AG09319 (cell line): Measurements from ENCODE around the gene TMEM221.

Experiments
- DNase-seq: peaks from one replicate; pipeline ENCODE4 v3.0.0-alpha.2; 2010; ENCODE audit warnings: low read depth; ENCODE audit errors: extremely low read depth
- TF ChIP-seq, protein P1 (sequence below): IDR thresholded peaks from 2 replicates; pipeline ENCODE4 v1.5.1; 2011; ENCODE audit warnings: low read depth, mild to moderate bottlenecking, inconsistent platforms, low read length, moderate library complexity

TMEM221 gene

DNA sequence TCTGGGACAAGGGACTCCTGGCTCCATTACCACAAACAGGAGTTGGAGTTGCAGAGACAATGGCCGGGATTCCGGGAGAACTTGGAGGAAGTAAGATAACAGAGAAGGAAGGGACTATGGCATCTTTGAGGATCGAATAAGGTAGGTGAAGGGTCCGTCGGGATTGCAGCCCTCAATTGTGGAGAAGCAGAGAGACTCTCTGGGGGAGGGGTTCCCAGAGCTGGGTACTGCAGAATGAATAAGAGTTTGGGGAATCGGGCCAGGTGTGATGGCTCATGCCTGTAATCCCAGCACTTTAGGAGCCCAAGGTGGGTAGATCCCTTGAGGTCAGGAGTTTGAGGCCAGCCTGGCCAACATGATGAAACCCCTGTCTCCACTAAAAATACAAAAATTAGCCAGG lies 46.8 kb downstream of the TMEM221 start:
- DNase-seq: no peak
- TF ChIP-seq, protein P1, sequence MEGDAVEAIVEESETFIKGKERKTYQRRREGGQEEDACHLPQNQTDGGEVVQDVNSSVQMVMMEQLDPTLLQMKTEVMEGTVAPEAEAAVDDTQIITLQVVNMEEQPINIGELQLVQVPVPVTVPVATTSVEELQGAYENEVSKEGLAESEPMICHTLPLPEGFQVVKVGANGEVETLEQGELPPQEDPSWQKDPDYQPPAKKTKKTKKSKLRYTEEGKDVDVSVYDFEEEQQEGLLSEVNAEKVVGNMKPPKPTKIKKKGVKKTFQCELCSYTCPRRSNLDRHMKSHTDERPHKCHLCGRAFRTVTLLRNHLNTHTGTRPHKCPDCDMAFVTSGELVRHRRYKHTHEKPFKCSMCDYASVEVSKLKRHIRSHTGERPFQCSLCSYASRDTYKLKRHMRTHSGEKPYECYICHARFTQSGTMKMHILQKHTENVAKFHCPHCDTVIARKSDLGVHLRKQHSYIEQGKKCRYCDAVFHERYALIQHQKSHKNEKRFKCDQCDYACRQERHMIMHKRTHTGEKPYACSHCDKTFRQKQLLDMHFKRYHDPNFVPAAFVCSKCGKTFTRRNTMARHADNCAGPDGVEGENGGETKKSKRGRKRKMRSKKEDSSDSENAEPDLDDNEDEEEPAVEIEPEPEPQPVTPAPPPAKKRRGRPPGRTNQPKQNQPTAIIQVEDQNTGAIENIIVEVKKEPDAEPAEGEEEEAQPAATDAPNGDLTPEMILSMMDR: no peak

DNA sequence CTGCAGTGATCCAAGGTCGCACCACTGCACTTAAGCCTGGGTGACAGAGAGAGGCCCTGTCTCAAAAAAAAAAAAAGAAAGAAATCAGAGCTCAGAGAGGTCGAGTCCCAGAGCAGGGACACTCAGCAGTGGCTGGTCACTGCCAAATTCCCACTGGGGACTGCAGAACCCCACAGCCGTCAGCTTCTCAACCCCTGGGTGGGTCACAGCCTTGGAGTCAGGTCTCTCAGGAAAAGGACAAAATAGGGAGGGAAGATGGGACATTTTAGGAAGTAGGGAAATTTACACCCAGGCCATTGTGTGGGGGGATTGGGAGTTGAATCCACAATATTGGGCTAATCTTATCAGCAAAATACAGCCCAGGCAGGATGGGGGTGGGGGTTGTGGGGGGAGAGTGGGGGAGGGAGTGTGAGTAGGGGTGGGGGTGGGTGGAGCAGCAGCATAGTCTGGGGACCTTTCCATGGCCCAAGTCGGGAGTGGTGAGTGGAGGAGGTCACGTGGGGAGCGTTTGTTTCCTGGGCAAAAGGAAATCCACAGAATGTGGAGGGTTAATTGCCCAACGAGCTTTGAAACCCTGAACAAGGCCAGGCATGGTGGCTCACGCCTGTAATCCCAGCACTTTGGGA lies 49.5 kb downstream of the TMEM221 start:
- TF ChIP-seq, protein P1: no peak
- DNase-seq: no peak

DNA sequence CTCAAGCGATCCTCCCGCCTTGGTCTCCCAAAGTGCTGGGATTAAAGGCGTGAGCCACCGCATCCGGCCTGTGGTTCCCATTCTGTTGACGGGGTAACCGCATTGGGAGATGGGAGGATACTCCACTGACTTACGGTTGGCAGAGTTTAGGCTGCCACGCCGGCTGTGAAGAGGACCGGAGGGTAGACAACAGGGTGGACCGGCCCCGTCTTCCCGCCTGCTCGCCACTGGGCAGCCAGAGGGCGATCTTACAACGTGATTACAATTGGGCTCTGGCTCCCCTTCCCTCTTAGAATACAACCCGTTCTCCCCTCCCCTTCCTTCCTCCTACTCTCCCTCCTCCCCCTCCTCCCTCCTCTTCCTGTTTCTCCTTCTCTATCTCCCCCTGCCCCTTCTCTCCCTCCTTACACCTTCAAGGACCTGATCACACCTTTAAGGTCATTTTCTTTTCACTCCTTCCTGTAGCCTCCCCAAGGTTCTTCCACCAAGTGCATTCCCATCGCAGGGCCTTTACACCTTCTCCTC lies 53.5 kb downstream of the TMEM221 start:
- TF ChIP-seq, protein P1: peak; percentile 12
- DNase-seq: no peak

DNA sequence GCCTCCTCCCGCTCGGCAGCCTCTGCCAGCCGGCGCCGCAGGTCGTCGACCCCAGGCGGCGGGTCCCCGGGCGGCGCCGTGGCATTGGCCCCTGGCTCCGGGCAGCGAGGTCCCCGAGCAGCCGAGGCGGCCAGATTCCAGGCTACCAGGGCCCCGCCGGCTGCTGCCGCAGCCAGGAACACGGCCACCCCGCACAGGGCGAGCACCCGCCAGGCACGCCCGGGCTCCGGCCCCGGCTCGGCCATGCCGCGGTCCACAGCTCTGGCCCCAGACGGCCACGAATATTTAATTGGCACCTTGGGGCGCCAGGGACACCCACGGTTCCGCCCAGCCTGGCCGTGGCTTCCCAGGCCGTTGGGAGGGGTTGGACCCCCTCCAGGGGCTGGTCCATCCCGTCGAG lies 54.6 kb downstream of the TMEM221 start, which contains the start of gene CCDC194:
TSS of gene CCDC194 (minus strand) at position 283 of the 400 bp plus-strand sequence. CDS start at position 245, 38 bp downstream.
- TF ChIP-seq, protein P1: no peak

DNA sequence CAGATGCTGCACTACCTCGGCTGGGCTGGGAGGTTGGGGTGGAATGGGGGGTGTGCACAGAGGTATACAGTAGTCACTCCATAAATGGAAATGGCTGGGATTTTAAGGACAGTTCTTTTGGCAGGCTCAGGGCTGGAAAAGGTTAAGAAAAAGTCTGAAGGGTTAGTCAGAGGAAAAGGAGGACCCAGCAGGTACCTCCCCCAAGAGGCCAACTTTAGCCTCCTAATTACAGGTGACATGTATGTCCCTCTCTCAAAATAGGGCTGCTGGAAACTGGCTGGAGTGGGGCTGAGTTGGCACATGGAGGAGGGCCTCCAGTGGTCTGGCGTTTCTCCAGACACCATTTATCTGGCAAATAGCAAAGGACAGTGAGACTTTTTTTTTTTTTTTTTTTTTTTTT lies 55.5 kb downstream of the TMEM221 start:
- DNase-seq: no peak
- TF ChIP-seq, protein P1: no peak

More for the DNA sequence above, 54.6 kb downstream of the TMEM221 start, which contains the start of gene CCDC194:
- no peak for DNase-seq

DNA sequence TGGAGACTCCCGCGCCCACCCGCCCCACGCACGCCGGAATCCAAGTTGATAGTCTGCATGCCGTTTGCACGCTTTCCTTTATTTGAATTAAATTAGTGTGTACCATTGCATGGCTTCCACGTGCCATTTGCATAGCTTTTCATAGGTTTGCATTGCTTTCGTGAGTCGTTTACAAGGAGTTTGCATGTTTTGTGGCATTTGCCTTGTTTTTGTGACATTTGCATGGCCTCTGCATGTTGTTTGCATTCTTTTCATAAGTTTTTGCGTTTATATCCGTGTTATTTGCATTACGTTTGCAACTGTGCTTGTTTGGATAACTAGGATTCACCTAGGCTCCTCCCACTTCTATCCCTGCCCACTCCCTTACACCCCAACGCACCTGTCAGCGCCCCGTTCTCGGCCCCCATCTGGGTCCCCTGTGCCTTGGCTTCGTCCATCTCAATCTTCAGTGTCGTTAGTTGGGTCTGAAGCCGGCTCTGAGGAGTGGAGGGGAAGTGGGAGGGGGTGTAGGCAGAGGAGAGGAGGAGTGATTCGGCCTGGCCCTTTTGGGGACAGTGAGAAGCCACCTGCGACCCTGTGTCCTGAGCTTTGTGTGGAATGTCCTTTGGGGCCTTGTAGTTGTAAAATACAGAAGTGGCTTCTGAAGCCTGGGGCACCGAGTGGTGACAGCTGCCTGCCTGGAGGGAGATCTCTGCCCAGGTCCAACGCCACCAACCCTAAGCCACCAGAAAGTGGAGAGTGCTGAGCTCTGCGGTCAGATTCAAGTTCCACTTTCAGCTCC lies 56.9 kb downstream of the TMEM221 start:
- no peak for DNase-seq
- TF ChIP-seq, protein P1: no peak
